Measurements from ENCODE around the gene LRRC4C.

- TF ChIP-seq POLR2A (IDR thresholded peaks at IDR 0.05; ENCODE audit: low read depth, low read length) (no peak), POLR2AphosphoS5 (IDR thresholded peaks at IDR 0.05; ENCODE audit: low read depth, low read length) (no peak), TAF1 (IDR thresholded peaks at IDR 0.05; ENCODE audit: borderline replicate concordance, low read depth, low read length) (no peak)
Observed at GRCh38 chr11:40227730-40228129, 1231.7 kb downstream of the LRRC4C start.

Measured in GM12892 (cell line).